GM12892 (cell line): Measurements from ENCODE around the gene THBS2.

Experiments
- DNase-seq: peaks from one replicate; pipeline ENCODE4 v3.0.0; 2011; ENCODE audit not compliant: insufficient read length
- FAIRE-seq: peaks from 2 replicates; lab custom pipeline; 2011; peaks lifted over from hg19 to GRCh38; lab: Jason Lieb, UNC
- POLR2A ChIP-seq: IDR thresholded peaks from 2 replicates; pipeline ENCODE4 v1.6.1; 2011; ENCODE audit warnings: low read depth, low read length, control low read depth
- POLR2AphosphoS5 ChIP-seq: IDR thresholded peaks from 2 replicates; pipeline ENCODE4 v1.6.1; 2011; ENCODE audit warnings: low read depth, low read length, control low read depth
- TAF1 ChIP-seq: IDR thresholded peaks from 2 replicates; pipeline ENCODE4 v1.6.1; 2011; ENCODE audit warnings: low read depth, mild to moderate bottlenecking, control low read depth, low read length, borderline replicate concordance

Gene THBS2

DNA sequence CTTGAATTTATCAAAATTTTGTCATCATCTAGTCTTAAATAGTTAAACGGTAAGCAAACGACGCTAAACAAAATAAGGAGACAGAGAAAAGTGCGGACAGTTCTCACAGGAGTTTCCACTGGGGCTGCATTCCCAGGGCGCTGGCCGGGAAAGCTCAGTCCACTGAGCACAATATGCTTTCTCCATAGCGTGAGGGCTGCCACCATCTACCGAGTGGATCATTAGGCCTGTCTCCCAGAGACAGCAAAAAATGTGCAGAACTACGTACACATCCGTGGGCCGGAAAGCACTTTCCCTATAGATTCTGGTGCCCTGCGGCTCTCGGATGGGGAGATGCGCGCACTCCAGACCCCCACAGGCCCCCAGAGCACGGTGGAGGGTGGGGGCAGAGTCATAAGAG lies 84.9 kb downstream of the THBS2 start:
- DNase-seq (no peak), FAIRE-seq (no peak)
- TF ChIP-seq TAF1 (no peak), POLR2AphosphoS5 (no peak), POLR2A (no peak)

- TF ChIP-seq POLR2A, result no peak
- TF ChIP-seq TAF1, result no peak
- no peak for TF ChIP-seq POLR2AphosphoS5
- DNase-seq (no peak), FAIRE-seq (no peak)
These were observed 85.4 kb downstream of the THBS2 start for GRCh38 chr6:169168302-169168630.

GRCh38 chr6:169167581-169168301 lies 85.9 kb downstream of the THBS2 start:
- FAIRE-seq (no peak), DNase-seq (no peak)
- no peak for TF ChIP-seq POLR2A
- TF ChIP-seq POLR2AphosphoS5, result no peak
- TF ChIP-seq TAF1, result no peak

DNA sequence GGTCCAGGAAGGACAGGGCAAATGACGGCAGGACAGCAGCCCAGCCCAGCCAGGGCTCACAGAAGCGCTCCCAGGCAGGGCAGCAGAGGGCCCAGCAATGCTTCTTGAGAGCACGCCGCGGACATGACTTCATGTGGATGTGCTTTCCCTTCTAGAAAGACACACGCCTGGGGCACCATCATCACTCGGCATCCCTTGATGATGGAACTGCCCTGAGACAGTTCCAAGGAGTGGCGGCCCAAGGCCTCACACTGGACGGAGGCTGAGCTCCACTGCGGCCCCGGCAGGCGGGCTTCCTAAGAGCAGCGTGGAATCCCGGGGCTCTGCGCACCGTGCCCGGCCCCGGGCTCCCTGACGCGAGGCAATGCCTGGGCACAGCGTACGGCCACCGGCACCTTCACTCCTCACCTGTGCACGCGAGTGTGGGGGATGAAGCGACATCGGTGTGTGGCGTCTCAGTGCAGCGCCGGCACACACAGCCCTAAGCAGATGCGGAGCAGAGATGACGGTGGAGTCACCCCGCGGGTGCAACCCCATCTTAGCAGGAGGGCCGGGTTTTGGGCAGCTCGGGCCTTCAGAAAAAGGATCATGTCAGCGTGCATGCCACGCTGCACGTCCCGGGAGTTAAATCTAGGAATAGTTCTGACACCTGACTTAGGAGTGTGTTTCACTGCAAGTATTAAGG lies 86.6 kb downstream of the THBS2 start:
- DNase-seq (no peak), FAIRE-seq (no peak)
- no peak for TF ChIP-seq POLR2A
- no peak for TF ChIP-seq POLR2AphosphoS5
- TF ChIP-seq TAF1, result no peak
